IPS-11a (cell line): ENCODE data around the gene PERCC1.

ENCODE experiments used
- H3K4me3 ChIP-seq: one replicate; pipeline ENCODE4 v1.5.1; 2013; ENCODE audit warnings: low read depth, low read length, control low read depth

Gene PERCC1

GRCh38 chr16:1448536-1449116, 17.7 kb downstream of the PERCC1 start:
- no peak overlapping the region for H3K4me3 ChIP-seq

GRCh38 chr16:1449201-1449788, 18.4 kb downstream of the PERCC1 start:
- no peak overlapping the region for H3K4me3 ChIP-seq

- no peak overlapping the region for H3K4me3 ChIP-seq
These were observed 19.3 kb downstream of the PERCC1 start for GRCh38 chr16:1450218-1450617.

GRCh38 chr16:1450841-1451240, 20.0 kb downstream of the PERCC1 start:
- H3K4me3 ChIP-seq: no peak overlapping the region

- no peak overlapping the region for H3K4me3 ChIP-seq
These were observed 21.0 kb downstream of the PERCC1 start for GRCh38 chr16:1451702-1452392.

- H3K4me3 ChIP-seq: no peak overlapping the region
These were observed 21.7 kb downstream of the PERCC1 start for GRCh38 chr16:1452530-1452929.

- H3K4me3 ChIP-seq: no peak overlapping the region
These were observed 22.4 kb downstream of the PERCC1 start for GRCh38 chr16:1453316-1453715.

- no peak overlapping the region for H3K4me3 ChIP-seq
These were observed 23.7 kb downstream of the PERCC1 start for GRCh38 chr16:1454561-1454960.

- no peak overlapping the region for H3K4me3 ChIP-seq
These were observed 24.6 kb downstream of the PERCC1 start for GRCh38 chr16:1455190-1456171.

- no peak overlapping the region for H3K4me3 ChIP-seq
These were observed 26.1 kb downstream of the PERCC1 start for GRCh38 chr16:1456951-1457350.

GRCh38 chr16:1457489-1458245, 26.8 kb downstream of the PERCC1 start:
- H3K4me3 ChIP-seq: no peak overlapping the region

GRCh38 chr16:1458336-1458976, 27.6 kb downstream of the PERCC1 start:
- no peak overlapping the region for H3K4me3 ChIP-seq

- H3K4me3 ChIP-seq: no peak overlapping the region
These were observed 28.1 kb downstream of the PERCC1 start for GRCh38 chr16:1458977-1459341.

GRCh38 chr16:1459967-1460366, 29.1 kb downstream of the PERCC1 start:
- H3K4me3 ChIP-seq: no peak overlapping the region

- no peak overlapping the region for H3K4me3 ChIP-seq
These were observed 29.8 kb downstream of the PERCC1 start for GRCh38 chr16:1460602-1461138.

- no peak overlapping the region for H3K4me3 ChIP-seq
These were observed 30.3 kb downstream of the PERCC1 start for GRCh38 chr16:1461146-1461545.

GRCh38 chr16:1464196-1464893, 33.5 kb downstream of the PERCC1 start:
- no peak overlapping the region for H3K4me3 ChIP-seq

GRCh38 chr16:1464894-1465566, 34.2 kb downstream of the PERCC1 start:
- no peak overlapping the region for H3K4me3 ChIP-seq

GRCh38 chr16:1465567-1465915, 34.7 kb downstream of the PERCC1 start:
- H3K4me3 ChIP-seq: no peak overlapping the region
